Sigmoid colon (tissue), 4 donors: ENCODE data around the gene CCDC85A.

Experiments used
- EP300 ChIP-seq, 4 donors: sonication (generic); formaldehyde crosslinking; IDR thresholded peaks; one replicate each; pipeline ENCODE4 v1.6.1; 2017; ENCODE audit warnings: antibody characterized with exemption in 4 of 4
- POLR2A ChIP-seq, 2 donors: fragments of 450-650 bp; IDR thresholded peaks; one replicate each; pipeline ENCODE4 v1.6.1; 2016; ENCODE audit warnings: antibody characterized with exemption in 2 of 2, mild to moderate bottlenecking in 2 of 2, moderate library complexity in 2 of 2
- TF ChIP-seq, protein P1 (sequence below), 4 experiments: fragments of 450-650 bp in 3 of 4; fragments of 200-600 bp in 1 of 4; IDR thresholded peaks; one replicate each; pipeline ENCODE4 v1.5.1; 2016 to 2019; ENCODE audit warnings: antibody characterized with exemption in 4 of 4, mild to moderate bottlenecking in 3 of 4, moderate library complexity in 2 of 4

DNA sequence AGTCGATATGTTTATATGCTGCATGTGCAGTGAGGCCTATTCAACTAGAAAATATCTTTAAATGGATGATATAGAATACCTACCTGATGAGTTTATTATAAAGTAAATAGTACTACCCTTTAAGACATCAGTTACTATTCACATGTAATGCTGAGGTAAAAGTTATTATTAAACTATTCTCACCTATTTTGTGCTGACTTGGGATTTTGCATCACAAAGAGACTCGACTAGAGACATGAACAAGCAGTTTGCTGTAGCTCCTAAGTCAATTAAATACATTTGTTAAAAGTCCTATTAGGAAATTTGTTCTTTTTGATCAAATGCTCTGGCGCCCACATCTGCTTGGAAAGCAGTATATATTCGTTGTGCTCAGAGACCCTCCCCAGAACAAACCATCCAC, 164.1 kb downstream of the CCDC85A start:
- TF ChIP-seq, protein P1, sequence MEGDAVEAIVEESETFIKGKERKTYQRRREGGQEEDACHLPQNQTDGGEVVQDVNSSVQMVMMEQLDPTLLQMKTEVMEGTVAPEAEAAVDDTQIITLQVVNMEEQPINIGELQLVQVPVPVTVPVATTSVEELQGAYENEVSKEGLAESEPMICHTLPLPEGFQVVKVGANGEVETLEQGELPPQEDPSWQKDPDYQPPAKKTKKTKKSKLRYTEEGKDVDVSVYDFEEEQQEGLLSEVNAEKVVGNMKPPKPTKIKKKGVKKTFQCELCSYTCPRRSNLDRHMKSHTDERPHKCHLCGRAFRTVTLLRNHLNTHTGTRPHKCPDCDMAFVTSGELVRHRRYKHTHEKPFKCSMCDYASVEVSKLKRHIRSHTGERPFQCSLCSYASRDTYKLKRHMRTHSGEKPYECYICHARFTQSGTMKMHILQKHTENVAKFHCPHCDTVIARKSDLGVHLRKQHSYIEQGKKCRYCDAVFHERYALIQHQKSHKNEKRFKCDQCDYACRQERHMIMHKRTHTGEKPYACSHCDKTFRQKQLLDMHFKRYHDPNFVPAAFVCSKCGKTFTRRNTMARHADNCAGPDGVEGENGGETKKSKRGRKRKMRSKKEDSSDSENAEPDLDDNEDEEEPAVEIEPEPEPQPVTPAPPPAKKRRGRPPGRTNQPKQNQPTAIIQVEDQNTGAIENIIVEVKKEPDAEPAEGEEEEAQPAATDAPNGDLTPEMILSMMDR (IDR thresholded peaks at IDR 0.05), result no peak
- TF ChIP-seq POLR2A (IDR thresholded peaks at IDR 0.05) (no peak), EP300 (IDR thresholded peaks at IDR 0.05) (no peak)
